Peyer's patch (tissue), 4 donors: ENCODE measurements around the gene NELL1.

Experiments
- CTCF ChIP-seq, 6 experiments: fragments of 450-650 bp in 4 of 6; fragments of 200-600 bp in 2 of 6; sonication (generic) in 1 of 6; IDR thresholded peaks; one replicate each; pipeline ENCODE4 v1.5.1; 2017 to 2019; ENCODE audit warnings: antibody characterized with exemption in 6 of 6, mild to moderate bottlenecking in 3 of 6, moderate library complexity in 1 of 6
- POLR2A ChIP-seq, 2 donors: fragments of 450-650 bp; IDR thresholded peaks; one replicate each; pipeline ENCODE4 v1.5.1; 2017; ENCODE audit warnings: antibody characterized with exemption in 2 of 2, mild to moderate bottlenecking in 2 of 2, moderate library complexity in 2 of 2

GRCh38 chr11:21495879-21496278, 826.5 kb downstream of the NELL1 start:
- TF ChIP-seq CTCF (IDR thresholded peaks at IDR 0.05) (no peak), POLR2A (IDR thresholded peaks at IDR 0.05) (no peak)
